Hindlimb muscle (tissue), 1 donor: ENCODE measurements around the gene ABCB1. TPM values are rescaled to one million over a fixed set of nuclear protein-coding genes. Genes with fewer than 3 reads are reported as not detected.
"Not testable (repeated sequence)": the region's sequence is repeated elsewhere in the genome, so short reads cannot be mapped to it uniquely, and the experiment has no call there.

Source experiments
- DNase-seq: peaks from one replicate; pipeline ENCODE4 v3.0.0-alpha.2; 2013
- polyA plus RNA-seq: library from polyadenylated mRNA; unstranded; fragments of 120-200 nt; gene quantifications from one replicate; pipeline ENCODE4 v1.2.1, GENCODE V29; 2013; ENCODE audit not compliant: insufficient read length

ABCB1 gene
- polyA plus RNA-seq, 1 donor = 0.41 TPM

DNA sequence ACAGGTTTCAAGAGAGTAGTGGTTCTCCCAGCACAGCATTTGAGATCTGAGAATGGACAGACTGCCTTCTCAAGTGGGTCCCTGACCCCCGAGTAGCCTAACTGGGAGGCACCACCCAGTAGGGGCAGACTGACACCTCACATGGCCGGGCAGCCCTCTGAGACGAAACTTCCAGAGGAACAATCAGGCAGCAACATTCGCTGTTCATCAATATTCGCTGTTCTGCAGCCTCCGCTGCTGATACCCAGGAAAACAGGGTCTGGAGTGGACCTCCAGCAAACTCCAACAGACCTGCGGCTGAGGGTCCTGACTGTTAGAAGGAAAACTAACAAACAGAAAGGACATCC is 135.2 kb downstream of the ABCB1 start:
- not testable (repeated sequence) for DNase-seq

DNA sequence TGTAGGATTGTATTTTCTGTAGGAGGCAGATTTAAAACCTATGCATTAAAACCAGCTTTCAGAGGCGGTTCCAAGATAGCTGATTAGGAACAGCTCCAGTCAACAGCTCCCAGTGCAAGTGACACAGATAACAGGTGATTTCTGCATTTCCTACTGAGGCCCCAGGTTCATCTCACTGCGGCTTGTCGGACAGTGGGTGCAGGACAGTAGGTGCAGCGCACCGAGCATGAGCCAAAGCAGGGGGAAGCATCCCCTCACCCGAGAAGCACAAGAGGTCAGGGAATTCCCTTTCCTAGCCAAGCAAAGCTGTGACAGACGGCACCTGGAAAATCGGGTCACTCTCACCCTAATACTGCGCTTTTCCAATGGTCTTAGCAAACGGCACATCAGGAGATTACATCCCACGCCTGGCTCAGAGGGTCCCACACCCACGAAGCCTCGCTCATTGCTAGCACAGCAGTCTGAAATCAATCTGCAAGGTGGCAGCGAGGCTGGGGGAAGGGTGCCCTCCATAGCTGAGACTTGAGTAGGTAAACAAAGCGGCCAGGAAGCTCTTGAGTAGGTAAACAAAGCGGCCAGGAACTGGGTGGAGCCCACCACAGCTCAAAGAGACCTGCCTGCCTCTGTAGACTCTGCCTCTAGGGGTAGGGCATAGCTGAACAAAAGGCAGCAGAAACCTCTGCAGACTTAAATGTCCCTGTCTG is 135.7 kb downstream of the ABCB1 start:
- not testable (repeated sequence) for DNase-seq

DNA sequence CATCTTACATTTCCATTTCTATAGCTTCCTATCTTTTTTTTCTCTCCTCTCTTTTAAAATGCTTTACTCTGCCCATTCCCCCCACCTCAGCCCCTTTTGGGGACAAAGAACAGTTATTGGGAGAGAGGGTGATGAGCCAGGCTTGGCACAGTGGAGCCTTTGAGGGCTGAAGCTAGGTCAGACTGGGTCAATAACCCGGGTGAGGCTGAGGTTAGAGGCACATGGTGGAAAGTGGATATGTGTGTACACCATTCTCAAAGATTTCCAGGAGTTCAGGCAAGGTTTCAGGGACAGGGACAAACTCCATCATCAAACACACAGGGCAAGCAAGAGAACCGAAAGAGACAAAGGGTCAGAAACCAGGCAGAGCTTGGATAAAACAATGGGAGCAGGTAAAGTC is 136.7 kb downstream of the ABCB1 start:
- no peak for DNase-seq

DNA sequence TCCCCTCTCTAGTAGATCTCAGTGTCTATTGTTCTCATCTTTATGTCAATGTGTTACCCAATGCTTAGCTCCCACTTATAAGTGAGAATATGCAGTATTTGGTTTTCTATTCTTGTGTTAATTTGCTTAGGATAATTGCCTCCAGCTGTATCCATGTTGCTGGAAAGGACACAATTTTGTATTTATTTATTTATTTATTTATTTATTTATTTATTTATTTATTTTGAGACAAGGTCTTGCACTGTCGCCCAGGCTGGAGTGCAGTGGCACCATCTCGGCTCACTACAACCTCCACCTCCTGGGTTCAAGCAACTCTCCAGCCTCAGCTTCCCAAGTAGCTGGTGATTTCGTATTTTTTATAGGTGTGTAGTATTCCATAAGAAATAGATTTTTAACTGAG is 140.2 kb downstream of the ABCB1 start:
- DNase-seq = not testable (repeated sequence)

DNA sequence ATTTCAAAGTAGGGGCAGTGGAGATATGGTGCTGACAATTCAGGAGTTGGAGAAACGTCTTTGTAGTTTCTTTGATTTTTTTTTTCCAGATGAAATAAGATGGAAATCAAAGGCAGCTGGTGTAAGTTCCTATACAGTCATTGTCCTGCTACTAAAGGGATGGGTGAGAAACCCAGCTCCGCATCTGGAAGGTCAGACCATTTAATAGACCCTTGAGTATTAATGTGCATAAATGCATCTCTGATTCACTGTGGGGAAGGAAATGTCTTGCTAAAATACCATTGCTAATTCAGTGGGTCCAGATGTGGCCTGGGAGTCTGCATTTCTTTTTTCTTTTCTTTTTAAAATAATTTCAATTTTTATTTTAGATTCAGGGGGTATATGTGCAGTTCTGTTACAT is 140.7 kb downstream of the ABCB1 start:
- DNase-seq = no peak

- DNase-seq = no peak
Measured at GRCh38 chr7:87458148-87458547, 142.5 kb downstream of the ABCB1 start.

DNA sequence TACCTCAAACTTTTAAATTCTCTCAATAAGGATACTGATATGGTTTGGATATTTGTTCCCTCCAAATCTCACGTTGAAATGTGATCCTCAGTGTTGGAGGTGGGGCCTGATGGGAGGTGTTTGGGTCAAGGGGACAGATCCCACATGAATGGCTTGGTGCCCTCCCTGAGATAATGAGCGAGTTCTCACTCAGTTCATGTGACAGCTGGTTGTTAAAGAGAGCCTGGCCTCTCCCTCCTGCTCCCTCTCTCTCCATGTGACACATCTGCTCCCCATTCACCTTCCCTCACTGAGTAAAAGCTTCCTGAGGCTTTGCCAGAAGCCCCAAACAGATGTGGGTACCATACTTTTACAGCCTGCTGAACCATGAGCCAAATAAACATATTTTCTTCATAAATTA is 144.4 kb downstream of the ABCB1 start:
- no peak for DNase-seq

Other genes with a start within 250 kb of the ABCB1 start
- 0.39 TPM for gene ABCB4, start 125.2 kb downstream of the ABCB1 start, polyA plus RNA-seq
- 0.12 TPM for gene RUNDC3B, start 27.5 kb upstream of the ABCB1 start, polyA plus RNA-seq